22Rv1 (cell line): ENCODE results near the gene DNM1.

Experiments
- H3K27ac ChIP-seq: fragments of 450-650 bp; 2 replicates; pipeline ENCODE4 v1.5.1; 2017
- ZFX ChIP-seq: fragments of 450-650 bp; IDR thresholded peaks from 2 replicates; pipeline ENCODE4 v1.6.1; 2017; ENCODE audit warnings: antibody characterized with exemption, borderline replicate concordance
- TF ChIP-seq, protein P1 (sequence below): fragments of 450-650 bp; IDR thresholded peaks from 2 replicates; pipeline ENCODE4 v1.5.1; 2017; ENCODE audit warnings: mild to moderate bottlenecking

DNM1 gene

DNA sequence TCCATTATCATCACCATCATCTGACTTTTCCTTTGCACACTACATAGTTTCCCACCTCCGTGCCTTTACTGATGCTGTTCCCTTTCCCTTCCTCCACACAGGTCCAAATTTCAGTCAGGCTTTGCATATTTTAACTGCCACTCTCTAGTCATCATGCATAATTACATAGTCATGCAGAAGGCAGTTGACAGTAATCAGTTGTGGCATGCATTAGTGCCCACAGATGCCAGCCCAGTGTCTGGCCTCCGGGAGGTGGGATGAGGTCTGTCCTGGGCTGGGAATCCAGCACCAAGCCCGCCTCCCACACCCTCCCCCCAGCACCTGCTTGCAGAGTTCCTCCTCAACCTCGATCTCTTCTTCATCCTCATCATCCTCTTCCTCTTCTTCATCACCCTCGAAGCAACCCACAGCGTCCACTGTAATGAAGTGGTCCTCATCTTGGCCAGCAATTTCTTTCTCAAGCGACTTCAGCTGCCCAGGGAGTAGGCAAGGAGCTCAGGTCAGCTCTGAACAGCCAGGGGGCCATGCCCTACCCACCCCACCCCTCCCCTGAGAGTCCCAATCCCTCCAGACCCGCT lies 34.4 kb upstream of the DNM1 start:
- TF ChIP-seq ZFX, result no peak
- TF ChIP-seq, protein P1, sequence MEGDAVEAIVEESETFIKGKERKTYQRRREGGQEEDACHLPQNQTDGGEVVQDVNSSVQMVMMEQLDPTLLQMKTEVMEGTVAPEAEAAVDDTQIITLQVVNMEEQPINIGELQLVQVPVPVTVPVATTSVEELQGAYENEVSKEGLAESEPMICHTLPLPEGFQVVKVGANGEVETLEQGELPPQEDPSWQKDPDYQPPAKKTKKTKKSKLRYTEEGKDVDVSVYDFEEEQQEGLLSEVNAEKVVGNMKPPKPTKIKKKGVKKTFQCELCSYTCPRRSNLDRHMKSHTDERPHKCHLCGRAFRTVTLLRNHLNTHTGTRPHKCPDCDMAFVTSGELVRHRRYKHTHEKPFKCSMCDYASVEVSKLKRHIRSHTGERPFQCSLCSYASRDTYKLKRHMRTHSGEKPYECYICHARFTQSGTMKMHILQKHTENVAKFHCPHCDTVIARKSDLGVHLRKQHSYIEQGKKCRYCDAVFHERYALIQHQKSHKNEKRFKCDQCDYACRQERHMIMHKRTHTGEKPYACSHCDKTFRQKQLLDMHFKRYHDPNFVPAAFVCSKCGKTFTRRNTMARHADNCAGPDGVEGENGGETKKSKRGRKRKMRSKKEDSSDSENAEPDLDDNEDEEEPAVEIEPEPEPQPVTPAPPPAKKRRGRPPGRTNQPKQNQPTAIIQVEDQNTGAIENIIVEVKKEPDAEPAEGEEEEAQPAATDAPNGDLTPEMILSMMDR, result no peak
- H3K27ac ChIP-seq, result no peak overlapping the region

DNA sequence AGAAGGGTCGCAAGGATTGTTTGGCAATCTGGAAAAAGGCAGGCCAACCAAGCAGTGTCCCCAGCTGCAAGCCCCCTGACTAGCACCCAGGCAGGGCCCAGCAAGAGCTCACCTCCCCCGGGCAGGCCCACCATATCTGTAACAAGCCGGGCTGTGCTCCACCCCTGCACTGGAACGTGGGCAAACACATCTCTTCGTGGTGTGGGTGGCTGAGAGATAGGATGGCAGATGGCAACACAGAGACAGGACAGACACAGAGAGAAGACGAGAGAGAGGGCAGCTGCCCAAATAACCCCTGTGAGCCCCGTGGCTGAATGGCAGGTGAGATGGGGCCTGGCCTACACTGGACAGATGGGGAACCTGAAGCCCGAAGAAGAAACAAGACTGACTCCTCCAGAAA lies 33.7 kb upstream of the DNM1 start:
- no peak for TF ChIP-seq ZFX
- TF ChIP-seq, protein P1, result no peak
- no peak overlapping the region for H3K27ac ChIP-seq

DNA sequence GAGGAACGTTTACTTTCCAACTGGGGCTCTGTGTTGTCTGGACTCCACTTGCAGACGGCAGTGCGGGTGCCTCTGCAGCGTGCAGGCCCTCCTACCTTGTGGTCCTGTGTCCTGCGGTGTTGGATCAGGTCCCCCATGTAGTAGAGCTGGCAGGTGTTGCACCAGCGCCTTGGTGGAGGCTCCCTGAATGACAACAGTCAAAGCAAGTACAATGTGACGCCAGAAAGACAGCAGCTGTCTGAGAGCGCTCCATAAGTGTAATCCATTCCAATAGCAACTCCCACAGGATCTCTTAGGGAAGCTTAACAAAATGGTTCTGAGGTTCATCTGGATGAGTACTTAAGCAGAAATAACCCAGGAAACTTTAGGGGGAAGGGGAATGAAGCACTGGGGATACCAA lies 33.3 kb upstream of the DNM1 start:
- TF ChIP-seq, protein P1, result no peak
- no peak for TF ChIP-seq ZFX
- no peak overlapping the region for H3K27ac ChIP-seq

DNA sequence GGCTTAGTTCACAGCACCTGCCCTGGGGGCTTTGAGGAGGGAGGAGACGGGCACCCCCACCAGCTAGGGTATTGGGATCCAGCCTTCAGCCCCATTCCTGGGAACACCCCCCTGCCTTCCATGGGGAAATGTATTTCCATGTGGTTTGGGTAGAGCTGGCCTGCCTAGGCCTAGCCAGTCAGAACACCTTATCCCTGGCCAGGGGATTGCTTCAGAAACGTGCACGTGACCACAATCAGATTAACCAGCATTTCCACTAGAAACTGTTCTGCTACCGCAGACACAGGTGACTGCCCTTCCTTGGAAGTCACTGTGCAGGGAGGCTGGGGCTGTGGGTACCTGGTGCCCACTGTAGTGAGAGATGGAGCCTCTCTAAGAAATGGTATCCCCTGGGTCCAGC lies 29.1 kb upstream of the DNM1 start:
- TF ChIP-seq, protein P1, result no peak
- no peak for TF ChIP-seq ZFX
- H3K27ac ChIP-seq, result no peak overlapping the region

DNA sequence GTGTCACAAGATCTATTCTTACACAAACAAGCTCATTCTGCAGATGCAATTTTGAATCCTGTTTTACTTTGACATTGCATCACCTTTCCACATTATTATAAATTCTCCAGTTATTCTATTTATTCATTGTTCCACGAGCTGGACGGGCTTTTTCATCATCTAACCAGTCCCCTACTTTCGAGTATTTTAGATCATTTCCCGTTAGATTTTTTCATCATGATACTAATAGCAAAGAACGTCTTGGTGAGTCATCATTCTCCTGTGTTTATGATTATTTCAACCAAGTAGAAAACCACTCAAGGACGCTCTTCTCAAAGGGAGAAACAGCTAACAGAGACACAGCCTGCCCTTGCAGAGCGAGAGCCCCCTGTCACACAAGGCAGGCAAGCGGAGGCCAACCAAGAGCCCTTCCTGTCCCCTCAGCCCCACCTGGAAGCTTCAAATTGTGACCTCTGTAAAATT lies 28.0 kb upstream of the DNM1 start:
- no peak overlapping the region for H3K27ac ChIP-seq
- TF ChIP-seq, protein P1, result no peak
- TF ChIP-seq ZFX, result no peak

DNA sequence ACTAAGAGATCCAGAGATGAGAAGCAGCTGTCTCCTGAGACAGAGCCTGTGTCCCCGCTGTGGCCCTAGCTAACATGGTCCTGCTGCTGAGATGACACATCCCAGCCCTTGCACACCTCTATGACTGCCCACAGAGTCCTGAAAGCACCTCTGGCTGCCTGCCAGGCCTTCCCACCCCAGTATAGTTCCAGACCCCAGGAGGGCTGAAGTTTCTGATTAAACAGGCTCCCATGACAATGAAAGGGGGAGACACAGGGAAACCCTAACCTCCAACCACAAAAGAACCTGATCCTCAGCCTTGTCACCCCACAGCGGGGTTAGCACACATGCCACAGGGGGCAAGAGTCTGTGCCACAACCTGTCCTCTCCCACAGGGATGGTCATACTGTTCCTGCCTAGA lies 27.5 kb upstream of the DNM1 start:
- TF ChIP-seq, protein P1, result no peak
- no peak for TF ChIP-seq ZFX
- H3K27ac ChIP-seq, result no peak overlapping the region

DNA sequence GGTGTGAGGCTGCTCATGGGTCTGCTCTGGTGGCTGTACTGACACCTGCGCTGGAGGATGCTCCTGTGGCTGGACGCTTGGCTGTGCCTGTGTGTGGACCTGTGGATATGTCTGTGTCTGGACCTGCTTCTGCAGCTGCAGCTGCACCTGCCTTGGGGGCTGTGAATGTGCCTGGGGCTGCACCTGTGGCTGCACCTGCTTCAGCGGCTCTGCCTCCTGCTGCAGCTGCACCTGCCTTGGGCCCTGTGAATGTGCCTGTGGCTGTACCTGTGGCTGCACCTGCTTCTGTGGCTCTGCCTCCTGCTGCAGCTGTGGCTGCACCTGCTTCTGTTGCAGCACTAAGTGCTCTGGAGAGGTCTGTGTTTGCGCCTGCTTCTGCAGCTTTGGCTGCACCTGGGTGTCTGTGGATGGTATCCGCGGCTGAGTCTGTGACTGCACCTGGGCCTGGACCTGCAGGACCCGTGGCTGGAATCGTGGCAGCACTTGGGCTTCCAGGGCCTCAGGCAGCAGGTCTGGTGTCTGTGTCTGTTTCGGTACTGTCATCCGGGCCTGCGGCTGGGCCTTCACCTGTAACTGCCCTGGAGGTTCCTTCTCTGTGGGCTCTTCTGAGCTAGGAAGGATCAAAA lies 24.3 kb upstream of the DNM1 start:
- no peak for TF ChIP-seq ZFX
- TF ChIP-seq, protein P1, result no peak
- no peak overlapping the region for H3K27ac ChIP-seq
